ENCODE measurements around the gene ZNF771. TPM values are rescaled to one million over a fixed set of nuclear protein-coding genes. Genes with fewer than 3 reads are reported as not detected.
A peak's percentile ranks its signal among the peaks of the same experiment; 100 is the strongest.

ZNF771 gene
- 4.8 TPM in 2 replicates for polyA plus RNA-seq (2013)

DNA sequence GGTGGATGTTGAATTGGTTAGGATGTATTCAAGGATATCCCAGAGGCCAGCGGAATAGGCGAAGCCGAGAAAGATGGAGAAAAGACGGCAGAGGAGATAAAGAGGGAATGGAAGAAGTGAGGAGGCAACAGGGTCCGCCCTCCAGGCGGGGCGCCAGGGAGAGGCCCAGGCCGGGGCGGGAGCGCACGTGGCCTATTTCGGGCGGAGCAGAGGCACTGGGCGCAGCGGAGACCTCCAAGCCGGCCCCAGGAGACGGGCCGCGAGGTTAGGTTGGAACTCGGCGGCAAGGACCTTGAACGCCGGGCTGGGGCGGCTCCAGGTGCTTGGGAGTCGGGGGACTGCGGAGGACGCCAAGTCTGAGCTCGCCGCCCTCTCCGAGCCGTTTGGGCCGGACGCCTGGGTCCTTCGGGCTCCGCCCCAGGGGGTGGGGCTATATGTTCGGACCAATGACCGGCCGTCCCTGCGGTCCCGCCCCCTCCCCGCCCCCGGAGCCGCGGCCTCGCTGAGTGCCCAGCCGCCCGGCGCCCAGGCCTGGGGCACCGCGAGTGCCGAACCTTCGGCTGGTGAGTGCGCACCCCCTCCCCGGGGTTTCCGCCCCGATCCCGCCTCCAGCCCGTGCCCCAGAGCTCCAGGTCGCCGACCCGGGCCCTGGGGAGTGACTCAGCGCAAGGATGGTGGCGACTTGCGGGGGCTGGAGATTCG, at the start of gene ZNF771:
Gene ZNF771 (plus strand): TSS at position 505 of the 702 bp plus-strand sequence. CDS start 448 bp downstream, outside the sequence.
- WGBS (ENCODE audit: extremely low coverage, insufficient coverage, insufficient read length) = no CpG with 5 or more reads among the region's 65 CpGs
- Histone ChIP-seq H2AFZ (ENCODE audit: insufficient read depth, low read length, poor library complexity) (peak within 1 kb of the TSS; percentile 75), H3K9ac (ENCODE audit: low read length) (peak within 1 kb of the TSS; percentile 70), H3K36me3 (ENCODE audit: control insufficient read depth in 1 of 2, insufficient read depth in 2 of 2, low read length in 2 of 2) (peaks cover 2 to 7% of the 10 kb centered on the region in 2 experiments), H4K12ac (ENCODE audit: low read depth, low read length) (peak within 1 kb of the TSS; percentile 71), H3K14ac (ENCODE audit: low read length) (peak within 1 kb of the TSS; percentile 69), H4K91ac (ENCODE audit: low read depth, low read length) (peak within 1 kb of the TSS; percentile 74), H4K8ac (ENCODE audit: low read depth, low read length) (peak within 1 kb of the TSS; percentile 78), H2BK120ac (ENCODE audit: insufficient read depth, low read length, poor library complexity) (peak within 1 kb of the TSS; percentile 65), H3K79me1 (ENCODE audit: low read length) (peaks cover 3% of the 10 kb centered on the region), H3K27me3 (ENCODE audit: insufficient read depth, low read length) (no peaks in the 10 kb centered on the region), H3K79me2 (ENCODE audit: control insufficient read depth, insufficient read depth, low read length, poor library complexity) (peaks cover 3% of the 10 kb centered on the region), H3K4ac (ENCODE audit: low read depth, low read length) (peak within 1 kb of the TSS; percentile 66), H2AK5ac (ENCODE audit: low read length) (peak within 1 kb of the TSS; percentile 27), H3K27ac (ENCODE audit: low read depth, low read length) (peak within 1 kb of the TSS; percentile 24), H3K9me3 (ENCODE audit: insufficient read depth, low read depth, low read length) (no peaks in the 10 kb centered on the region), H3K18ac (ENCODE audit: low read length) (peak within 1 kb of the TSS; percentile 67), H2BK12ac (ENCODE audit: low read length) (no peak within 1 kb of the TSS), H3K4me3 (ENCODE audit: low read depth, low read length) (peak within 1 kb of the TSS; percentile 81), H3K4me2 (ENCODE audit: low read length) (peak within 1 kb of the TSS; percentile 65), H3K4me1 (ENCODE audit: control insufficient read depth in 1 of 2, insufficient read depth in 2 of 2, low read length in 2 of 2) (peaks cover 5 to 8% of the 10 kb centered on the region in 2 experiments), H3K23ac (ENCODE audit: low read length) (no peak within 1 kb of the TSS), H2BK5ac (ENCODE audit: low read depth, low read length, poor library complexity) (peak within 1 kb of the TSS; percentile 59)
- peak; percentile 73 to 84 for DNase-seq

DNA sequence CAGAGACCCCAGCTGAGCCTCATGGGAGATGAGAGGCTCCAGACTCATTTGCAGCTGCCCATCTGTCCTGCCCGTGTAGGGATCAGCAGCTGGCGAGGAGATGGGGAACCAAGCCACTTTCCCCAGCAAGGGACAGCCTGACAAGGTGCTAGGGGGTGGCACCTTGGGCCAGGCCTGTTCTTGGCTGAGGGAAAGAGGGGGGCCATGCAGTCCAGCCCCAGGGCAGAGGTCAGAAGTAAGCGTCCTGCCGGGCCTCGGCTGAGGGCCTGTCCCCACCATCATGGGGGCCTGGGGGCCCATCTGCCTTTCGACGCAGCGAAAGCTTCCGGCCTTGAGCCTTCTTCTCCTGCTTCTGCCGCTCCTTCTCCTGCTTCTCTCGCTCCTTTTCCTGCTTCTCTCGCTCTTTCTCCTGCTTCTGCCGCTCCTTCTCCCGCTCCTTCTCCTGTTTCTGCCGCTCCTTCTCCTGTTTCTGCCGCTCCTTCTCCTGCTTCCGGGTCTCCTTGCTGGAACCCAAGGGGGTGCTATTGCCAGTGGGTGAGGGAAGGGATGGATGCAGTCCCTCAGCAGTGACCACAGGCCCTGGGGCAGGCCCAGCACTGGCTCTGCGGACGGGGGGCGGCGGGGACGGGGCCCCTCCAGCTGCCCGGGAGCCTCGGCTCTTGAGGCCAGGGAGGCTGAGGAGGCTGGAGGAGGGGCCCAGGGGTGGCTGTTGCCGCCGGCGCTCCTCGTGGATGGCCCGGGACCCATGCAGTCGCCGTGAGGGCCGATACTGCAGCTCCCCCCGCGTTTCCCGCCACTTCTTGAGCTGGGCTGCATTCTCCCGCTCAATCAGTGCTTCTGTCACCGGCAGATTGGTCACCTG, 49.5 kb upstream of the ZNF771 start:
- H3K79me1 ChIP-seq (ENCODE audit: low read length) = peaks cover 15% of the 10 kb centered on the region
- peaks cover 45 to 53% of the 10 kb centered on the region in 2 experiments for H3K36me3 ChIP-seq (ENCODE audit: control insufficient read depth in 1 of 2, insufficient read depth in 2 of 2, low read length in 2 of 2)
- DNase-seq = no peak
- H3K4me2 ChIP-seq (ENCODE audit: low read length) = no peak overlapping the region
- WGBS (ENCODE audit: extremely low coverage, insufficient coverage, insufficient read length) = no CpG with 5 or more reads among the region's 37 CpGs
- no peak overlapping the region for H3K9ac ChIP-seq (ENCODE audit: low read length)
- peaks cover 19 to 20% of the 10 kb centered on the region in 2 experiments for H3K4me1 ChIP-seq (ENCODE audit: control insufficient read depth in 1 of 2, insufficient read depth in 2 of 2, low read length in 2 of 2)
- H2BK12ac ChIP-seq (ENCODE audit: low read length) = peak overlapping the region; percentile 19
- H3K14ac ChIP-seq (ENCODE audit: low read length) = peak overlapping the region; percentile 1
- no peak overlapping the region for H2AK5ac ChIP-seq (ENCODE audit: low read length)
- no peaks in the 10 kb centered on the region for H3K27me3 ChIP-seq (ENCODE audit: insufficient read depth, low read length)
- H4K12ac ChIP-seq (ENCODE audit: low read depth, low read length) = peak overlapping the region; percentile 3
- no peak overlapping the region for H4K91ac ChIP-seq (ENCODE audit: low read depth, low read length)
- no peak overlapping the region for H2BK120ac ChIP-seq (ENCODE audit: insufficient read depth, low read length, poor library complexity)
- no peak overlapping the region for H3K18ac ChIP-seq (ENCODE audit: low read length)
- H3K27ac ChIP-seq (ENCODE audit: low read depth, low read length) = peak overlapping the region; percentile 1
- no peak overlapping the region for H3K4ac ChIP-seq (ENCODE audit: low read depth, low read length)
- H3K23ac ChIP-seq (ENCODE audit: low read length) = no peak overlapping the region
- no peaks in the 10 kb centered on the region for H3K9me3 ChIP-seq (ENCODE audit: insufficient read depth, low read depth, low read length)
- no peak overlapping the region for H2AFZ ChIP-seq (ENCODE audit: insufficient read depth, low read length, poor library complexity)
- peaks cover 10% of the 10 kb centered on the region for H3K79me2 ChIP-seq (ENCODE audit: control insufficient read depth, insufficient read depth, low read length, poor library complexity)
- peak overlapping the region; percentile 5 for H2BK5ac ChIP-seq (ENCODE audit: low read depth, low read length, poor library complexity)
- peak overlapping the region; percentile 6 for H3K4me3 ChIP-seq (ENCODE audit: low read depth, low read length)
- peak overlapping the region; percentile 8 for H4K8ac ChIP-seq (ENCODE audit: low read depth, low read length)

DNA sequence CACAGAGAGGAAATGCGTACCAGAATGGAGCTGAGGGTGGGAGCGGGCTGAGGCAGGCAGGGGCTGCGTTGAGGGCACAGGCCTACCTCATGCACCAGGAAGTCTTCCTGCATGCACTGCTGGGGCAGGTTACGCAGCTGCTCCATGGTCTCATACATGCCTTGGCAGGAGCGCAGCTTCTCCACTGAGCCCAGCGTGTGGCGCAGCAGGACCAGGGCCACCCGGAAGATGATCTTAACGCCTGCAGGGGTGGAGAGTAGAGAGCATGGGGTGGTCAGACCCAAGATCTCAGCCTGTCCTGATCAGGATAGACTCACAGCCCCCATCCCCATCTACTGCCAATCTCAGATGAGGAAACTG, 48.8 kb upstream of the ZNF771 start:
- Histone ChIP-seq H4K8ac (ENCODE audit: low read depth, low read length) (no peak overlapping the region), H4K91ac (ENCODE audit: low read depth, low read length) (no peak overlapping the region), H2BK12ac (ENCODE audit: low read length) (no peak overlapping the region), H3K4me1 (ENCODE audit: control insufficient read depth in 1 of 2, insufficient read depth in 2 of 2, low read length in 2 of 2) (peaks cover 19 to 20% of the 10 kb centered on the region in 2 experiments), H3K9me3 (ENCODE audit: insufficient read depth, low read depth, low read length) (no peaks in the 10 kb centered on the region), H3K79me2 (ENCODE audit: control insufficient read depth, insufficient read depth, low read length, poor library complexity) (peaks cover 10% of the 10 kb centered on the region), H2BK5ac (ENCODE audit: low read depth, low read length, poor library complexity) (no peak overlapping the region), H3K27ac (ENCODE audit: low read depth, low read length) (no peak overlapping the region), H3K79me1 (ENCODE audit: low read length) (peaks cover 15% of the 10 kb centered on the region), H4K12ac (ENCODE audit: low read depth, low read length) (no peak overlapping the region), H3K4ac (ENCODE audit: low read depth, low read length) (no peak overlapping the region), H2BK120ac (ENCODE audit: insufficient read depth, low read length, poor library complexity) (no peak overlapping the region), H3K23ac (ENCODE audit: low read length) (no peak overlapping the region), H3K4me2 (ENCODE audit: low read length) (no peak overlapping the region), H3K36me3 (ENCODE audit: control insufficient read depth in 1 of 2, insufficient read depth in 2 of 2, low read length in 2 of 2) (peaks cover 38 to 46% of the 10 kb centered on the region in 2 experiments), H2AK5ac (ENCODE audit: low read length) (no peak overlapping the region), H2AFZ (ENCODE audit: insufficient read depth, low read length, poor library complexity) (no peak overlapping the region), H3K4me3 (ENCODE audit: low read depth, low read length) (peak overlapping the region; percentile 6), H3K14ac (ENCODE audit: low read length) (no peak overlapping the region), H3K9ac (ENCODE audit: low read length) (no peak overlapping the region), H3K27me3 (ENCODE audit: insufficient read depth, low read length) (no peaks in the 10 kb centered on the region), H3K18ac (ENCODE audit: low read length) (no peak overlapping the region)
- no peak for DNase-seq
- no CpG with 5 or more reads among the region's 9 CpGs for WGBS (ENCODE audit: extremely low coverage, insufficient coverage, insufficient read length)

DNA sequence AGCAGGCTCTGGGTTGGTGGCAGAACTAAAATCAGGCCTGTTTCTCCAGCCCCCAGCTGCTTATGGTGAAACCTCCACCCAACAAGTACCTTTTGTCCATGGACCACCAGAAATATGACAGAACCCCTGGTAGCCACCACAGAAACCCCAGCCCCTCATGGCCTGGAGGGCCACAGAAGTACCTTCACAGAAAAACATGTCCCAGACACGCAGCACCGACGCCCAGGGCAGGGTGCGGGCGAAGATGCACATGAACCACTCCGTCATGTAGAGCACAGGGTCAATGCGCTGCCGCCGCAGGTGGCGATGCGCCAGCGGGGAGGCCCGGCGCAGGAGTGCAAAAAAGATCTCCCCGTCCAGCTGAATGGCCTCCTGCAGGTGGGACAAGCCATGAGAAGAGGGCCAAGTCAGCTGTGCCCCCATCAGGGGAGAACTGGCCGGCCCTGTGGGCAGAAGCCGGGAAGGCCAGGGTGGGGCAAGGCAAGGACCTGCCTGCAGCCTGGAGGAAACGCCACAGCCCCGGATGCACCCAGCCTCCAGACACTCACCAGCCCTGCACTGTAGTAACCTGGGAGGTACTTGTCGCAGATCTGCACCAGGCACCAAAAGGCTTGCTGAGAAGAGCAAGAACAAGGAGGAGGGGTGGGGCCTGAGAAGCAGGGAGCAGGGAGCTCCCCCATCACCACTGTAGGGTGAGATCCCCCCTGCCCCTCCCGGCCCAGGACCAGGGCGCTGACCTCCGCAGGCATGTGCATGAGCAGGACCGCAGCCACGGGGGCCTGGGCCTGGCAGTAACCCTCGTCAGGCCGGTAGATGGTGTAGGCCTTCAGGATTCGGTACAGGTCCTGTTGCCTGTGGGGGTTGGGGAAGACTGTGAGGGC, 48.2 kb upstream of the ZNF771 start:
- H3K79me1 ChIP-seq (ENCODE audit: low read length) = peaks cover 15% of the 10 kb centered on the region
- H3K9me3 ChIP-seq (ENCODE audit: insufficient read depth, low read depth, low read length) = no peaks in the 10 kb centered on the region
- H2BK5ac ChIP-seq (ENCODE audit: low read depth, low read length, poor library complexity) = no peak overlapping the region
- H3K27me3 ChIP-seq (ENCODE audit: insufficient read depth, low read length) = no peaks in the 10 kb centered on the region
- no peak overlapping the region for H3K18ac ChIP-seq (ENCODE audit: low read length)
- H3K4me1 ChIP-seq (ENCODE audit: control insufficient read depth in 1 of 2, insufficient read depth in 2 of 2, low read length in 2 of 2) = peaks cover 15 to 20% of the 10 kb centered on the region in 2 experiments
- peaks cover 10% of the 10 kb centered on the region for H3K79me2 ChIP-seq (ENCODE audit: control insufficient read depth, insufficient read depth, low read length, poor library complexity)
- peaks cover 36 to 41% of the 10 kb centered on the region in 2 experiments for H3K36me3 ChIP-seq (ENCODE audit: control insufficient read depth in 1 of 2, insufficient read depth in 2 of 2, low read length in 2 of 2)
- no peak overlapping the region for H2BK120ac ChIP-seq (ENCODE audit: insufficient read depth, low read length, poor library complexity)
- H3K14ac ChIP-seq (ENCODE audit: low read length) = no peak overlapping the region
- H3K4me2 ChIP-seq (ENCODE audit: low read length) = no peak overlapping the region
- H3K23ac ChIP-seq (ENCODE audit: low read length) = no peak overlapping the region
- DNase-seq = no peak
- H2BK12ac ChIP-seq (ENCODE audit: low read length) = no peak overlapping the region
- no peak overlapping the region for H2AK5ac ChIP-seq (ENCODE audit: low read length)
- H3K4me3 ChIP-seq (ENCODE audit: low read depth, low read length) = no peak overlapping the region
- H4K91ac ChIP-seq (ENCODE audit: low read depth, low read length) = no peak overlapping the region
- WGBS (ENCODE audit: extremely low coverage, insufficient coverage, insufficient read length) = no CpG with 5 or more reads among the region's 28 CpGs
- H2AFZ ChIP-seq (ENCODE audit: insufficient read depth, low read length, poor library complexity) = no peak overlapping the region
- H4K8ac ChIP-seq (ENCODE audit: low read depth, low read length) = no peak overlapping the region
- peak overlapping the region; percentile 22 for H4K12ac ChIP-seq (ENCODE audit: low read depth, low read length)
- peak overlapping the region; percentile 45 for H3K27ac ChIP-seq (ENCODE audit: low read depth, low read length)
- no peak overlapping the region for H3K4ac ChIP-seq (ENCODE audit: low read depth, low read length)
- H3K9ac ChIP-seq (ENCODE audit: low read length) = no peak overlapping the region

Data from trophoblast cell (in vitro differentiated cells and primary cell).